Measurements from ENCODE around the gene KLRD1.

GRCh38 chr12:10320643-10321042 is 13.0 kb downstream of the KLRD1 start:
- TF ChIP-seq CTCF (IDR thresholded peaks at IDR 0.05) (no peak), POLR2A (IDR thresholded peaks at IDR 0.05) (no peak)
